ENCODE data around the gene TMEM187.

Gene TMEM187

GRCh38 chrX:153935326-153935851 is 37.2 kb upstream of the TMEM187 start:
- no peak for DNase-seq

DNA sequence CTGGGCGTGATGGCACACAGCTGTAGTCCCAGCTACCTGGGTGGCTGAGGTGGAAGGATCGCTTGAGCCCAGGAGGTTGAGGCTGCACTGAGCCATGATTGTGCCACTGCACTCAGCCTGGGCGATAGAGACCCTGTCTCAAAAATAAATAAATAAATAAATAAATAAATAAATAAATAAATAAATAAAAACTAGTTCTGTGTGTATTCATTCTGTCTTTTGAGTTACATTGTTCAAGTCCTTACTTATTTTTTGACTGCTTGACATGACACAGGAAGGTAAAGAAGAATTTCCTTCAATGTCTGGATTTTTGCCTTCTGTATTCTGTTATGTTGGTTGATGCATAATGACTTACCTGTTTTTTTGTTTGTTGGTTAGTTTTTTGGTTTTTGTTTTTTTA is 35.5 kb upstream of the TMEM187 start:
- no peak for DNase-seq

- no peak for DNase-seq
These were observed 34.2 kb upstream of the TMEM187 start for GRCh38 chrX:153938226-153938786.

GRCh38 chrX:153939573-153939972 is 33.0 kb upstream of the TMEM187 start:
- no peak for DNase-seq

DNA sequence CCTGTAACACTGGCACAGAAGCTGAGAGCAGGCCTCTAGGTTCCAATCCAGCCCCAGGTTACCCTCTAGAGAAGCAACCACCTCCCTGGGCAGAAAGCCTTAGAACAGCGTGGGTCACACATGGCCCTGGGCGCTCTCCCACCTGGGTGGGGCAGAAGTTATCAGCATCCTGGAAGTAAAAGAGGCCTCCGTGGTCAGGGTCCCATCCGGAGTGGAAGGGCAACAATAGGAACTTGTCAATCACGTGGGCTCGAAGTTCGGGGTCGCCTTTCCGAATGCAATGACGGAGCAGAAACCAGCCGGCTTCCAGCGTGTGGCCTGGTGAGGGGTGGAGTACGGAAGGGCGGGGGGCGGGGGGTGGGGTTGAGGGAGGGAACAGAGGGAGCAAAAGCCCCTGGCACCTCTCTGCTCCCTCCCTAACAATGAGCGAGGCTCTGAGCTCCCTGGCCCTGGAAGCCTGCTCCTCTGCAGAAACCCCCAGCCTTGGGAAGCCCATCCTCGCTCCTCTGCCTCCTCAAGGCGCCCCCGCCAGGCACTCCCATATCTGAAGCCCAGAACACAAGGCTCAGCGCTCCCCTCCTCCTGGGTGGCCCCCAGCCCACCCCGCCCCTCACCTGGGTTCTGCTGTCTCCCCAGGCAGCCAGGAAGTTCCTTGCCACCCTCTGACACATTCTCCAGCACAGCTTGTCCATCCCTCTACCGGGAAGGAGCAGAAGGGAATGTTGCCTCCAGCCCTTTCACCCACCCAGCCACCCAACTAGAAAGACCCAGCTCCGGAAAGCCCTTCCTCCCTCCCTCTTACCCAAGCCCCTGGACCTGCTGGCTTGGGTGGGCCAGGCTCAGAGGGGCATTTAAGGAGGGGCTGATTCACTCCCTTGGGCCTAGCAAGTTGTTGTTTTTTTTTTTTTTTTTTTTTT is 31.0 kb upstream of the TMEM187 start:
- no peak for DNase-seq

DNA sequence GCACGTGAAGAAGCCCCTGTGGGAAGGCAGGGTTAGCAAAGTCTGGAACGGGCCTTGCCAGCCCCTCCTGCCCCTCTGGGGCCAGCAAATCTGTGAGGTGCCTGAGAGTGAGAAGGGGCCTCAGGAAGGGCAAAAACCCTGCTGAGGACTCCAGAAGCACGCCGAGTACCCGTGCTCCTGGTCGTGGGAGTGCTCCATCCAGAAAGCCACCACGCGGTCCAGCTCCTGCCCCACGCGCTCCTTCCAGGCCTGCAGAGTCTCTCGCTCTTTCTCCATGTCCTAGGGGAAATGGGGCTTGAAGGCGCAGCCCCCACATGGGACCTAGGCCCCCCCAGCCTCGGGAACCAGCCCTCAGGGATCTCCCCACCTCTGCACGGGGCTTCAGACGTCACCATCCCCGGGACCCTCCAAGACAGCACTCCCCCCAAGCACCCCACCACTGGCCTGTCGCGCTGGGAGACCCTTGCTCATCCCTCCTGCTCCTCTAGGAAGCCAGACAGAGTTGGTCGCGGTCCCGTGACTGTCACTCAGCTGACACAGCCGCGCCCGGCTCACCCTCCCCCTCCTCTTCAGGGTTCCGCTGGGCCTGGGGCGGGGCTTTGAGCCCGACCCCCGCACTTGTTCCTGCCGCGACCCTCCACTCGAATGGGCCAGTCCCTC is 28.3 kb upstream of the TMEM187 start, which contains the start of gene RENBP:
TSS of gene RENBP (minus strand) at position 504 of the 660 bp plus-strand sequence. CDS start at position 471, 33 bp downstream.
- no peak for DNase-seq

- DNase-seq: no peak
These were observed 27.8 kb upstream of the TMEM187 start for GRCh38 chrX:153944800-153945150.

GRCh38 chrX:153945956-153946943 is 26.3 kb upstream of the TMEM187 start:
- DNase-seq: no peak

DNA sequence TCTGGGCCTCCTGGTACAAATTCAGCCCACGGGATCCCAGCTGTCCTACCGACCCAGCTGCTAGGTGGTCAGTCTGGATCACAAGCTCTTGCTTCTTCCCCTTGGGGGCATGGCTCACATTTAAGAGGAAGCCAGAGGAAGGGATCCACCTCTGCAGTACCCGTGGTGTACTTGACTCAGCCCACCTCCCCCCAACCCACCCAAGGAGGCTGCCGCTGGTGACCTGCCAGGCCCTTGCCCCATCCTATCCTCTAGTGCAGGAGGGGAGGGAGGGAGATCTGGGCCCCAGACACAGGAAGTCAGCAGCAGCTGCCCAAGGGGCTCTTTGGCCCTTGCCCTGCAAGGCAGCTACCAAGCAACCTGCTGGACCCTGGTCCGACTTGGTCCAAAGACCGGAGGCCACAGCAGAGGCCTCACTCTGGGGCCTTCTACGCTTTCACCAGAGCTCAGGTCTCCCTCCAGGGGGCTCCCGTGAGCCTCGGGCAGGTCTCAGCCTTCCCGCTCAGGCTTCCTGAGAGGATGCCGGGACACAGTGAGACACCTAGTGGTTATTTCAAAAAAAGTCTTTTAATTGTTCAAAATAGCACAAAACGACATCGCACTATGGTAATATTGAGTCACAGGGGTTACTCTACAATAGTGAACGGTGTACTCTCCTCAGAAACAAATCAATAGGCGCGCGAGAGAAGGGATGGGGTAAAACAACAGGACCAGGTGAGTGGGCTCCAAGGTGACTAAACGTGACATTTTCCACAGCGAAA is 25.4 kb upstream of the TMEM187 start:
- peak; percentile 27 for DNase-seq

- DNase-seq: no peak
These were observed 24.5 kb upstream of the TMEM187 start for GRCh38 chrX:153948002-153948466.

GRCh38 chrX:153948847-153949805 is 23.4 kb upstream of the TMEM187 start:
- DNase-seq: no peak

DNA sequence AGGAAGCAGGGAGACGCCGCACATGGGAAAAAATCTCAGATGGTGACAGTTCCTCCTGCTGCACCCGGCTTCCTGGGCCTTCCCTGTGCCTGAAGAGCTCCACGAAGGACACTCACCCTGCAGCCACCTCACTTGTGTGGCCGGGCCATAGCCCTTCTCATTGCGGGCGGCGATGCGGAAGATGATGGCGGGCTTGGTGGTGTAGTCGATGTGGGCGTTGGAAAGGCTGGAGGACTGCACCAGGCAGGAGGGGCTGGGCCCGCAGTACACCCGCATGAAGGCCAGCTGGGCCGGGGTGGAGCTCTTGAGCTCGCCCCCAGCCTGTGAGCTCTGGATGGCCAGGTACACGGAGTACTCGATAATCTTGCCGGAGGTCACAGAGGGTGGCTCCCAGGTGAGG is 22.4 kb upstream of the TMEM187 start:
- DNase-seq: no peak

GRCh38 chrX:153951683-153952372 is 20.7 kb upstream of the TMEM187 start:
- no peak for DNase-seq

- DNase-seq: no peak
These were observed 20.1 kb upstream of the TMEM187 start for GRCh38 chrX:153952373-153953026.

GRCh38 chrX:153953342-153953830 is 19.2 kb upstream of the TMEM187 start:
- DNase-seq: peak; percentile 47

DNA sequence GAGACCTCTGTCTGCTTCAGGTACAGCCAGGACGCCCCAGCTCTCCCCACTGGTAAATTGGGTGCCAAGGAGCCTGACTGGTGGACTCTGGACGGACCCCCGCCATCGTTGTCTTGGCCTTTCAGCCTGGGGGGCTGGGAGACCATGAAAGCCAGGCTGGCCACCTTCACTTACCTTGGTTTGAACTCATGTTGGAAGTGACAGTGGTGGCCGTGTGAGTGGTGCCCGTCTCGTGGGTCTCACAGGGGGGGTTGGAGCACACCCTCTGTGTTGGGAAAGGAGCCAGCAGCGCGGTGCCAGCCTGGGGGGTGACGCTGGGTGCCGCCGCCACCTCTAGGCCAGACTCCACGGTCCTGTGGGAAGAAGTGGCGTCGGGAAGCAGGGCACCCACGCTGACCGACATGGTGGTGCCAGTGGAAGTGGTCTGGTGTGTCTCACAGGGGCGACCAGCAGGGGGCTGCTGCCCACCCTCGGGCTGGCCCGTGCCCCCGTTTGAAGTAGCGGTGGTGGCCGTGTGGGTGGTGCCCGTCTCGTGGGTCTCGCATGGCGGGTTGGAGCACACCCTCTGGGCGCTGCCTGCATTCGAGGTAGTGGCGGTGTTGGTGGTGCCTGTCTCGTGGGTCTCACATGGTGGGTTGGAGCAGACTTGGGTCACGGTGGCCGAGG is 18.5 kb upstream of the TMEM187 start:
- DNase-seq: no peak

DNA sequence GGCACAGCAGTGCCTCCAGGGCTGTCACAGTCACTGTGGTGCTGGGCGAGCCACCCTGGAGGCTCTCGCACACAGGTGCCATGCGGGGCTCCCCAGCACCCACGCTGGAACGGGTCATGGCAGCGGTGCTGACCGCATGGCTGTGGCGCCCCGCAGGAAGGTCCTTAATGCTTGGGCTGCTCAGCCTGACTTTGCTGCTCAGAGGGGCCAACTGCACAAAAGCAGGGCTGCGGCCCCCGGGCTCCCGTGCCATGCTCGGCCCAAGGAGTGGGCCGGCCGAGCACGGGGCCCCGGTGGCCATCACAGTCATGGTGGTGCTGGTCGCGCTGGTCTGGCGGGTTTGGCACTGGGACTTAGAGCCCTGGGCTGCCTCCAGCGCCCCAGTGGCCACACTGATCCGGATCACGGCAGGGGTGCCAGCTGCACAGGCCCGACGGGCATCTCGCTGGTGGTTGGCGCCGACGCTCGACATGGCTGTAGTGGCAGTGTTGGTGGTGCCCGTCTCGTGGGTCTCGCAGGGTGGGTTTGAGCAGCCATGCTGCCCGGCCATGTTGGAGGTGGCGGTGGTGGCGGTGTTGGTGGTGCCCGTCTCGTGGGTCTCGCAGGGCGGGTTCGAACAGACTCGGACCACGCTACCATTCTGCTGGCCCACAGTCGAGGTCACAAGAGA is 17.9 kb upstream of the TMEM187 start:
- no peak for DNase-seq
